ENCODE data around the gene PSKH1.

Gene PSKH1

GRCh38 chr16:67868290-67868689, 24.8 kb upstream of the PSKH1 start:
- DNase-seq: no peak

- DNase-seq: no peak
Observed at GRCh38 chr16:67869653-67870052, 23.4 kb upstream of the PSKH1 start.

GRCh38 chr16:67871256-67871655, 21.8 kb upstream of the PSKH1 start:
- DNase-seq: no peak

- no peak for DNase-seq
Observed at GRCh38 chr16:67872131-67872630, 20.9 kb upstream of the PSKH1 start.

- DNase-seq: peak; percentile 50 to 57
Observed at GRCh38 chr16:67872631-67873434, 20.2 kb upstream of the PSKH1 start, which contains the start of gene EDC4. EDC4 (plus strand) TSS chr16:67873052; CDS start chr16:67873262, 210 bp downstream.

- no peak for DNase-seq
Observed at GRCh38 chr16:67873435-67874370, 19.4 kb upstream of the PSKH1 start.

GRCh38 chr16:67874372-67874771, 18.7 kb upstream of the PSKH1 start:
- no peak for DNase-seq

- no peak for DNase-seq
Observed at GRCh38 chr16:67877064-67877463, 16.0 kb upstream of the PSKH1 start.

- no peak for DNase-seq
Observed at GRCh38 chr16:67878232-67878631, 14.8 kb upstream of the PSKH1 start.

GRCh38 chr16:67878846-67879245, 14.2 kb upstream of the PSKH1 start:
- DNase-seq: no peak

- DNase-seq: no peak
Observed at GRCh38 chr16:67879462-67879861, 13.6 kb upstream of the PSKH1 start.

- no peak for DNase-seq
Observed at GRCh38 chr16:67879936-67880335, 13.1 kb upstream of the PSKH1 start.

- DNase-seq: no peak
Observed at GRCh38 chr16:67880584-67880983, 12.5 kb upstream of the PSKH1 start.

- DNase-seq: no peak
Observed at GRCh38 chr16:67881621-67882161, 11.4 kb upstream of the PSKH1 start.

GRCh38 chr16:67882374-67883145, 10.5 kb upstream of the PSKH1 start:
- no peak for DNase-seq

- DNase-seq: peak in 1 of 2 experiments; percentile 41
Observed at GRCh38 chr16:67883146-67883871, 9.7 kb upstream of the PSKH1 start.

GRCh38 chr16:67883872-67884261, 9.2 kb upstream of the PSKH1 start:
- DNase-seq: peak in 1 of 2 experiments; percentile 23

GRCh38 chr16:67884684-67885083, 8.4 kb upstream of the PSKH1 start, which contains the start of gene NRN1L:
NRN1L (plus strand) TSS chr16:67884885; CDS start chr16:67884904, 19 bp downstream.
- DNase-seq: no peak

- DNase-seq: no peak
Observed at GRCh38 chr16:67885545-67885944, 7.5 kb upstream of the PSKH1 start.

- no peak for DNase-seq
Observed at GRCh38 chr16:67885976-67886375, 7.1 kb upstream of the PSKH1 start.

- DNase-seq: no peak
Observed at GRCh38 chr16:67886387-67886786, 6.7 kb upstream of the PSKH1 start.

GRCh38 chr16:67888331-67888730, 4.7 kb upstream of the PSKH1 start:
- no peak for DNase-seq
